MM.1S (cell line): ENCODE measurements around the gene PANX1.
"Not testable (repeated sequence)": the region's sequence is repeated elsewhere in the genome, so short reads cannot be mapped to it uniquely, and the experiment has no call there.

ENCODE experiments used
- DNase-seq: peaks from one replicate; pipeline ENCODE4 v3.0.0-alpha.2; 2015
- H2AFZ ChIP-seq: fragments of 300-600 bp; sonication (generic); 2 replicates; pipeline ENCODE4 v1.6.0; 2016; ENCODE audit warnings: antibody characterized with exemption, low read length
- H3F3A ChIP-seq: fragments of 300-600 bp; sonication (generic); 2 replicates; pipeline ENCODE4 v1.6.1; 2016; ENCODE audit warnings: mild to moderate bottlenecking, antibody characterized with exemption, low read length, moderate library complexity, mixed read lengths; ENCODE audit not compliant: insufficient read depth
- H3K27ac ChIP-seq: fragments of 300-600 bp; sonication (generic); 2 replicates; pipeline ENCODE4 v1.5.1; 2016; ENCODE audit warnings: mild to moderate bottlenecking, low read length
- H3K27me3 ChIP-seq: fragments of 300-600 bp; sonication (generic); replicated peaks from 2 replicates; pipeline ENCODE4 v1.6.0; 2016; ENCODE audit warnings: low read length; ENCODE audit not compliant: insufficient read depth
- H3K36me3 ChIP-seq: fragments of 300-600 bp; sonication (generic); replicated peaks from 2 replicates; pipeline ENCODE4 v1.6.1; 2016; ENCODE audit warnings: mild to moderate bottlenecking, low read length, mixed read lengths; ENCODE audit not compliant: insufficient read depth
- H3K4me1 ChIP-seq: fragments of 300-600 bp; sonication (generic); 2 replicates; pipeline ENCODE4 v1.6.1; 2016; ENCODE audit warnings: low read length, mixed read lengths
- H3K4me2 ChIP-seq: fragments of 300-600 bp; sonication (generic); 2 replicates; pipeline ENCODE4 v1.6.0; 2016; ENCODE audit warnings: low read depth, low read length
- H3K4me3 ChIP-seq: fragments of 300-600 bp; sonication (generic); 2 replicates; pipeline ENCODE4 v1.5.1; 2016; ENCODE audit warnings: low read length, mixed read lengths
- H3K79me2 ChIP-seq: fragments of 300-600 bp; sonication (generic); 2 replicates; pipeline ENCODE4 v1.6.1; 2016; ENCODE audit warnings: mixed run types, low read length, mixed read lengths
- H3K9ac ChIP-seq: fragments of 300-600 bp; sonication (generic); 2 replicates; pipeline ENCODE4 v1.6.1; 2016; ENCODE audit warnings: low read length, mixed read lengths
- H3K9me2 ChIP-seq: fragments of 300-600 bp; sonication (generic); replicated peaks from 2 replicates; pipeline ENCODE4 v1.6.1; 2016; ENCODE audit warnings: mild to moderate bottlenecking, low read length, mixed read lengths; ENCODE audit not compliant: insufficient read depth
- H3K9me3 ChIP-seq: fragments of 300-600 bp; sonication (generic); replicated peaks from 2 replicates; pipeline ENCODE4 v1.6.1; 2016; ENCODE audit warnings: mild to moderate bottlenecking, low read length, mixed read lengths; ENCODE audit not compliant: insufficient read depth
- H4K20me1 ChIP-seq: fragments of 300-600 bp; sonication (generic); 2 replicates; pipeline ENCODE4 v1.6.1; 2016; ENCODE audit warnings: mild to moderate bottlenecking, low read length, moderate library complexity, mixed read lengths; ENCODE audit not compliant: insufficient read depth
- CTCF ChIP-seq: fragments of 300-600 bp; sonication (generic); IDR thresholded peaks from 2 replicates; pipeline ENCODE4 v1.5.1; 2016; ENCODE audit warnings: antibody characterized with exemption, low read length, mixed read lengths
- EZH2 ChIP-seq: fragments of 300-600 bp; sonication (generic); optimal IDR thresholded peaks from 2 replicates; pipeline ENCODE3; 2017; ENCODE audit warnings: low read depth, mild to moderate bottlenecking, antibody characterized with exemption, low read length, mixed read lengths
- EZH2phosphoT487 ChIP-seq: fragments of 300-600 bp; sonication (generic); IDR thresholded peaks from 2 replicates; pipeline ENCODE4 v1.6.1; 2018; ENCODE audit warnings: antibody characterized with exemption, low read length

The PANX1 gene

GRCh38 chr11:94112206-94112953, 16.3 kb upstream of the PANX1 start:
- H3K4me2 ChIP-seq: no peak overlapping the region
- H3K27ac ChIP-seq: no peak overlapping the region
- H4K20me1 ChIP-seq: no peaks in the 10 kb centered on the region
- no peaks in the 10 kb centered on the region for H3K9me3 ChIP-seq
- H3K4me3 ChIP-seq: no peak overlapping the region
- no peaks in the 10 kb centered on the region for H3F3A ChIP-seq
- H3K4me1 ChIP-seq: no peaks in the 10 kb centered on the region
- no peaks in the 10 kb centered on the region for H3K79me2 ChIP-seq
- H3K9me2 ChIP-seq: no peaks in the 10 kb centered on the region
- H3K36me3 ChIP-seq: no peaks in the 10 kb centered on the region
- no peak for TF ChIP-seq EZH2
- TF ChIP-seq EZH2phosphoT487: no peak
- TF ChIP-seq CTCF: no peak
- H3K9ac ChIP-seq: no peak overlapping the region
- DNase-seq: no peak
- H3K27me3 ChIP-seq: no peaks in the 10 kb centered on the region
- H2AFZ ChIP-seq: no peak overlapping the region

- H2AFZ ChIP-seq: no peak overlapping the region
- no peak overlapping the region for H3K27ac ChIP-seq
- no peaks in the 10 kb centered on the region for H3K79me2 ChIP-seq
- H3K27me3 ChIP-seq: no peaks in the 10 kb centered on the region
- no peaks in the 10 kb centered on the region for H3F3A ChIP-seq
- no peak overlapping the region for H3K4me3 ChIP-seq
- H3K9ac ChIP-seq: no peak overlapping the region
- no peaks in the 10 kb centered on the region for H3K9me3 ChIP-seq
- DNase-seq: no peak
- TF ChIP-seq EZH2: no peak
- no peak for TF ChIP-seq CTCF
- TF ChIP-seq EZH2phosphoT487: no peak
- H3K4me1 ChIP-seq: no peaks in the 10 kb centered on the region
- H3K4me2 ChIP-seq: no peak overlapping the region
- H4K20me1 ChIP-seq: no peaks in the 10 kb centered on the region
- H3K9me2 ChIP-seq: no peaks in the 10 kb centered on the region
- no peaks in the 10 kb centered on the region for H3K36me3 ChIP-seq
Measured at GRCh38 chr11:94117197-94117574, 11.5 kb upstream of the PANX1 start.

DNA sequence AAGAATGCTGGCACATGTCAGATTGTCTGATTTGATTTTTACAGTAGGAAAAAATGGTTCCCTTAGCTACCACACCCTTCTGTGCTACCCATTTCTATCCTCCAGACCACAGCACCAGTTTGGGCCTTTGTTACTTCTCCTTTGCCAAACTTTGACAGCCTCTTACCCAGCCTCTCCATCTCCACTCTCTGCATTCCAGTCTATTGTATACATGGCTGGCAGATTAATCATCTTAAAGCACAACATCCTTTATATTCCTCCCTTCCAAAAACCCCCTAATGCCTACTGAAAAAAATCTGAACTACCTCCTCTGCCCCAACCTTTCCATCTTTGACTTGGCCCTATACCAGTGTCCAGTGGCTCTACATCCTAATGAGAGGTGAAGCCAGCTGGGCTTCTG, 10.8 kb upstream of the PANX1 start:
- H3K4me3 ChIP-seq: no peak overlapping the region
- H3K36me3 ChIP-seq: no peaks in the 10 kb centered on the region
- H2AFZ ChIP-seq: no peak overlapping the region
- DNase-seq: no peak
- no peaks in the 10 kb centered on the region for H4K20me1 ChIP-seq
- no peak overlapping the region for H3K9ac ChIP-seq
- H3K9me2 ChIP-seq: no peaks in the 10 kb centered on the region
- no peak for TF ChIP-seq CTCF
- no peak for TF ChIP-seq EZH2
- TF ChIP-seq EZH2phosphoT487: no peak
- H3K27ac ChIP-seq: no peak overlapping the region
- no peak overlapping the region for H3K4me2 ChIP-seq
- H3K9me3 ChIP-seq: no peaks in the 10 kb centered on the region
- no peaks in the 10 kb centered on the region for H3K79me2 ChIP-seq
- no peaks in the 10 kb centered on the region for H3K4me1 ChIP-seq
- no peaks in the 10 kb centered on the region for H3K27me3 ChIP-seq
- no peaks in the 10 kb centered on the region for H3F3A ChIP-seq

- not testable (repeated sequence) for H3K79me2 ChIP-seq, H3K9me3 ChIP-seq, H2AFZ ChIP-seq, DNase-seq, H3K4me2 ChIP-seq, H3F3A ChIP-seq, H3K36me3 ChIP-seq, H4K20me1 ChIP-seq, H3K4me1 ChIP-seq, H3K4me3 ChIP-seq, H3K9ac ChIP-seq, H3K27me3 ChIP-seq, H3K27ac ChIP-seq, H3K9me2 ChIP-seq
Measured at GRCh38 chr11:94119676-94120075, 9.0 kb upstream of the PANX1 start.

DNA sequence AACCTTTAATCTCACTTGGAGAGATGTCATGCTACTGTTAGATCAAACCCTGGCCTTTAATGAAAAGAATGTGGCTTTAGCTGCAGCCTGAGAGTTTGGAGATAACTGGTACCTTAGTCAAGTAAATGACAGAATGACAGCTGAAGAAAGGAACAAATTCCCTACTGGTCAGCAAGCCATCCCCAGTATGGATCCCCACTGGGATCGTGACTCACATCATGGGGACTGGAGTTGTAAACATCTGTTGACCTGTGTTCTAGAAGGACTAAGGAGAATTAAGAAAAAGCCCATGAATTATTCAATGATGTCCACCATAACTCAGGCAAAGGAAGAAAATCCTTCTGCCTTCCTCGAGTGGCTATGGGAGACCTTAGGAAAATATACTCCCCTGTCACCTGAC, 8.1 kb upstream of the PANX1 start:
- H3K79me2 ChIP-seq, H3K4me2 ChIP-seq, H4K20me1 ChIP-seq, H2AFZ ChIP-seq, H3F3A ChIP-seq, DNase-seq, H3K4me1 ChIP-seq, H3K9me3 ChIP-seq, H3K9ac ChIP-seq, H3K27me3 ChIP-seq, H3K27ac ChIP-seq, H3K9me2 ChIP-seq, H3K4me3 ChIP-seq, H3K36me3 ChIP-seq: not testable (repeated sequence)
